Measurements from ENCODE around the gene MFSD8.
"Not testable (repeated sequence)": the region's sequence is repeated elsewhere in the genome, so short reads cannot be mapped to it uniquely, and the experiment has no call there.

The MFSD8 gene, protein sequence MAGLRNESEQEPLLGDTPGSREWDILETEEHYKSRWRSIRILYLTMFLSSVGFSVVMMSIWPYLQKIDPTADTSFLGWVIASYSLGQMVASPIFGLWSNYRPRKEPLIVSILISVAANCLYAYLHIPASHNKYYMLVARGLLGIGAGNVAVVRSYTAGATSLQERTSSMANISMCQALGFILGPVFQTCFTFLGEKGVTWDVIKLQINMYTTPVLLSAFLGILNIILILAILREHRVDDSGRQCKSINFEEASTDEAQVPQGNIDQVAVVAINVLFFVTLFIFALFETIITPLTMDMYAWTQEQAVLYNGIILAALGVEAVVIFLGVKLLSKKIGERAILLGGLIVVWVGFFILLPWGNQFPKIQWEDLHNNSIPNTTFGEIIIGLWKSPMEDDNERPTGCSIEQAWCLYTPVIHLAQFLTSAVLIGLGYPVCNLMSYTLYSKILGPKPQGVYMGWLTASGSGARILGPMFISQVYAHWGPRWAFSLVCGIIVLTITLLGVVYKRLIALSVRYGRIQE

DNA sequence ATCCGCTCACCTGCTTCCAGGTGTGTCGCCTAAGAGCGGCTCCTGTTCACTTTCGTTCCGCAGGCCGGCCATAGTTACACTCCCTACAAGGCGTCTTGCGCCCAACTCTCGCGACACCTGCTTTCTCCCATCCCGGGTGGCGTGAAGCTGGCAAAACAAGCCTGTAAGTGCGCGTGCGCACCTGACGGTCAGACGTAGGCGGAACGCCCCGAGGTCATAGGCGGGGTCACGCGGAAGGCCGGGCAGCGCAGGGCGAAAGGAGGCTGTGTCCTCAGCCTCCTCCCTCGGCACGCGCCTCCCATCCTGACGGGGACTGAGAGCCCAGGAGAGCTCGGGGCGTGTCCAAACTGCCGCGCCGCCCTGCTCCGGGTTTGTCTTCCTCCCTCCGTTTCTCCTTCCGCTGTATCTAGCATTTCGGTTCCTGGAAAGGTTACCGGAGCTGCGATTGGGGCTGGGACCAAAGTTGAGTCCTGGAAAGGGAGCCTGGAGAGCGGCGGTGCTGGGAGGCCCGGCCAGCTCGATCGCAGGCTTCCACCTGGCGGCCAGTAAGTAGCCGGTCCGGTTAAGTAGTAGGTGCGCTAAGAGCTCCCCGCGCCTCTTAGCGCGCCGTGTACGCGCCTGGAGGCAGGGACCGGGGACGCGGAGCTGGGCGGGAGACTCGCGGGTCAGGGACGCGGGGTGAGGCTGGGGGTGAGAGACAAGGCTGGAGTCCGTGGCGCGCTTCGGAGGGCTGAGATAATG is at the start of gene MFSD8, which contains the start of gene ABHD18:
TSS of gene MFSD8 (minus strand) at position 112 of the 741 bp plus-strand sequence. CDS start at position 72, 40 bp downstream.
TSS of gene ABHD18 (plus strand) at position 345 of the 741 bp plus-strand sequence. CDS start 17,550 bp downstream, outside the sequence.
- Mint-ChIP-seq H3K9me3 (no peaks in the 10 kb centered on the region), H3K4me1 (ENCODE audit: low read depth) (peaks cover 30% of the 10 kb centered on the region), H3K36me3 (ENCODE audit: low read depth) (peaks cover 15% of the 10 kb centered on the region), H3K4me3 (peak within 1 kb of the TSS; percentile 95), H3K27me3 (ENCODE audit: low read depth) (no peaks in the 10 kb centered on the region), H3K27ac (peak within 1 kb of the TSS; percentile 94)
- peak; percentile 100 for DNase-seq (ENCODE audit: low spot score)

DNA sequence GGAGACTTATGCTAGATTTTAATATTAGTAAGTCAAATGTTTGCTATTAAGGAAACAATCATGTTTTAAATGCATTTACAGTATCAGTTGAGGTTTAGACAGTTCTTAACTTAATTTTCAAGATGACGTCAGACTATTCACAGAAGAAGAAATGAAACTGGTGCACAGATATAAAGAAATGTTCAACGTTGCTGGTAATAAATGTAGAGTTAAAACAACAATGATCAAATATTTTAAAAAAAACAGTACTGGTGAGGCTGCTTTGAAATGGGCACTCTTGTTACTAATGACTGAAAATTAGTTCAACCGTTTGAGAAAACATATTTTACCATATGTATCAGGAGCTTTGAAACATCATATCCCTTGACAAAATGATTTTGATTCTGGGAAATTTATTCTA is 44.5 kb upstream of the MFSD8 start:
- H3K9me3 Mint-ChIP-seq: no peaks in the 10 kb centered on the region
- no peak for DNase-seq (ENCODE audit: low spot score)
- H3K36me3 Mint-ChIP-seq (ENCODE audit: low read depth): peaks cover 23% of the 10 kb centered on the region
- H3K4me1 Mint-ChIP-seq (ENCODE audit: low read depth): peaks cover 2% of the 10 kb centered on the region
- H3K4me3 Mint-ChIP-seq: no peak overlapping the region
- H3K27ac Mint-ChIP-seq: no peak overlapping the region
- H3K27me3 Mint-ChIP-seq (ENCODE audit: low read depth): no peaks in the 10 kb centered on the region

DNA sequence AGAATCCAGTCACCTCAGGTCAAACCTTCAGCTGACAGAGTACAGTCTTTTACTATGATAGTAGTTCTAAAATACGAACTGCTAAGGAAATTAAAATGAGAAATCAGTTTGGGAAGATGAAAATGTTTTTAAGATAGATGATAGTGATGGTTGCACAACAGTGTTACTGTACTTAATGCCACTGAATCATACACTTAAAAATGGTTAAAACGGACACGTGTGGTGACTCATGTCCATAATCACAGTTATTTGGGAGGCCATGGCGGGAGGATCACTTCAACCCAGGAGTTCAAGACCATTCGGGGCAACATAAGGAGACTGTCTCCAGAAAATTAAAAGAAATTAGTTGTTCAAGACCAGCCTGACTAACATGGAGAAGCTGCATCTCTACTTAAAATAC is 41.6 kb upstream of the MFSD8 start:
- Mint-ChIP-seq H3K27ac (no peak overlapping the region), H3K36me3 (ENCODE audit: low read depth) (peaks cover 19% of the 10 kb centered on the region), H3K9me3 (no peaks in the 10 kb centered on the region), H3K4me1 (ENCODE audit: low read depth) (peaks cover 4% of the 10 kb centered on the region), H3K27me3 (ENCODE audit: low read depth) (no peaks in the 10 kb centered on the region), H3K4me3 (no peak overlapping the region)
- DNase-seq (ENCODE audit: low spot score): no peak

DNA sequence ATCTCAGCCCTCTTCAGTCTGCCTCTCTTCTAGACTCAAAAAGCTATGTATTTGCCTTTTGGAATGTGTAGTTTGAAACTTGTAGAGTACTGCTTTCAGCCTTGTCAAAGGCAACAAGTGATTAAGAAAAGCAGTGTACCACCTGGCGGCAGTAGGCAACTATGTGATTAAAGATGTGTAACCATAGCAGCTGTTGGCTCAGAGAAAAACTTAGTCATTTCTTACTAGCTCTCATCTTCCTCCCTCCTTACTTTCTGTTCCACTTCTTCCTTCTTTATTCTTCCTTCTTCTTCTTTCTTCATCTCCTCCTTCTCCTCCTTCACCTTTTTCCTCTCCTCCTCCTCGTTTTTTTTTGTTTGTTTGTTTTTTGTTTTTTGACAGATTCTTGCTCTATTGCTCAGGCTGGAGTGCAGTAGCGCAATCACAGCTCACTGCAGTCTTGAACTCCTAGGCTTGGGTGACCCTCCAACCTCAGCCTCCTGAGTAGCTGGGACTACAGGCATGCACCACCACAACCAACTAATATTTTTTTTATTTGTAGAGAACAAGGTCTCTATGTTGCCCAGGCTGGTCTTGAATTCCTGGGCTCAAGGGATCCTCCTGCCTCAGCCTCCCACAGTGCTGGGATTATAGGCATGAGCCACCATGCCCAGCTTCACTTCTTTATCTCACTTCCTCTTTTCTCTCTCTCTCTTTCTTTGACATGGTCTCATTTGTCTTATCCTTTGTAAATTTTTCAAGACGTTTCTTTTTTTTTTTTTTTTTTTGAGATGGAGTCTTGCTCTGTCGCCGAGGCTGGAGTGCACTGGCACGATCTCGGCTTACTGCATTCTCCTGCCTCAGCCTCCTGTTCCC is 32.8 kb upstream of the MFSD8 start:
- peaks cover 24% of the 10 kb centered on the region for H3K9me3 Mint-ChIP-seq
- H3K4me1 Mint-ChIP-seq (ENCODE audit: low read depth): peaks cover 21% of the 10 kb centered on the region
- H3K27ac Mint-ChIP-seq: peak overlapping the region; percentile 7
- no peaks in the 10 kb centered on the region for H3K27me3 Mint-ChIP-seq (ENCODE audit: low read depth)
- no peak overlapping the region for H3K4me3 Mint-ChIP-seq
- H3K36me3 Mint-ChIP-seq (ENCODE audit: low read depth): peaks cover 63% of the 10 kb centered on the region
- DNase-seq (ENCODE audit: low spot score): peak; percentile 16

DNA sequence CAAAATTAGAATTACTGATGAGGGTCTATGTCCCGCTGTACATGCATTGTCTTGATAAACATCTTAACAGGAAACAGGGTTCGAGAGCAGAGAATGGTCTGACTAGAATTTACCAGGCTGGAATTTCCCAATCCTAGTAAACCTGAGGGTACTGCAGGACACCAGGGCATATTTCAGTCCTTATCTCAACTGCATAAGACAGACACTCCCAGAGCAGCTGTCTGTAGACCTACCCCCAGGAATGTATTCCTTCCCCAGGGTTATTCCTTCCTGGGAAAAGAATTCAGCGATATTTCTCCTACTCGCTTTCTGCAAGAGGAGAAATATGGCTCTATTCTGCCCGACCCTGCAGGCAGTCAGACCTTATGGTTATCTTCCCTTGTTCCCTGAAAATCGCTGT is 31.5 kb upstream of the MFSD8 start:
- not testable (repeated sequence) for H3K27me3 Mint-ChIP-seq (ENCODE audit: low read depth); DNase-seq (ENCODE audit: low spot score); H3K27ac Mint-ChIP-seq; H3K4me3 Mint-ChIP-seq
- peaks cover 24% of the 10 kb centered on the region for H3K9me3 Mint-ChIP-seq
- peaks cover 18% of the 10 kb centered on the region for H3K4me1 Mint-ChIP-seq (ENCODE audit: low read depth)
- peaks cover 60% of the 10 kb centered on the region for H3K36me3 Mint-ChIP-seq (ENCODE audit: low read depth)

DNA sequence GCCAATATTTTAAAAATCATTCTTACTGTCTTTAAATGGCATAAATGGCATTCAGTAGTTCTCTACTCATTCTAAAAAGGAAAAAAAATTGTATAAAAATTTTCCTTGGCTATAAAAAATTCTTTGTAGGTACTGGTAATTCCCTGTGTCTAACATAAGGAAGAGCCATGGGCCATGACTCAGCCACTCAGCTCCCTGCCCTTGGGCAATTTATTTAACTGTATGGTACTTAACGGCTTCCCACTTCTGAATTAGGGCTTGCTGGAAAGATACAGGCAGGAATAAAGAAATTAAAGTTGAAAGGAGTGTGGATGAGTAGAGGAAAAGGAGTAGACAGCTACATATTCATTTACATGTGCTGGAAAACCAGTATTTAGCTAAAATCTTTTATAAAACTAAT is 30.8 kb upstream of the MFSD8 start:
- Mint-ChIP-seq H3K4me1 (ENCODE audit: low read depth) (peaks cover 11% of the 10 kb centered on the region), H3K9me3 (peaks cover 20% of the 10 kb centered on the region), H3K4me3 (no peak overlapping the region), H3K27ac (no peak overlapping the region), H3K27me3 (ENCODE audit: low read depth) (no peaks in the 10 kb centered on the region), H3K36me3 (ENCODE audit: low read depth) (peaks cover 52% of the 10 kb centered on the region)
- no peak for DNase-seq (ENCODE audit: low spot score)

DNA sequence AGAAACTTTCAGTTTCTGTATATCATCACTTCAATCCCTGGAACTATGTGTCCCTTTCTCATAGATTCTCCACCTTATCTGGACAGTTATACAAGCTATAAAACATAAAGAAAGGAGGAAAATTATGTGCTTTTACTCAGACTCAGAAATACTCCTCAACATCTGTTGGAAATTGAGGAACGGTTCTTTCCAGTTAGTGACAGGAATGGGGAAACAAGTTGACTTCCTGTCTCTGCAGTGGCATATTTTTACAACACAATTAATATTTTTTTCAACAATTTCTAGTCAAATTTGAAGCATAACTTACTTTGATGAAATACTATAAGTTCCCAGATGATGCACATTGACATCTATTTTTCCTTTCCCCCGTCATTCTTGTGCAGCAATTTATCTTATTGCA is 28.2 kb upstream of the MFSD8 start:
- Mint-ChIP-seq H3K27me3 (ENCODE audit: low read depth) (no peaks in the 10 kb centered on the region), H3K36me3 (ENCODE audit: low read depth) (peaks cover 39% of the 10 kb centered on the region), H3K9me3 (peaks cover 7% of the 10 kb centered on the region), H3K4me3 (peak overlapping the region; percentile 33), H3K27ac (no peak overlapping the region), H3K4me1 (ENCODE audit: low read depth) (peaks cover 8% of the 10 kb centered on the region)
- no peak for DNase-seq (ENCODE audit: low spot score)

DNA sequence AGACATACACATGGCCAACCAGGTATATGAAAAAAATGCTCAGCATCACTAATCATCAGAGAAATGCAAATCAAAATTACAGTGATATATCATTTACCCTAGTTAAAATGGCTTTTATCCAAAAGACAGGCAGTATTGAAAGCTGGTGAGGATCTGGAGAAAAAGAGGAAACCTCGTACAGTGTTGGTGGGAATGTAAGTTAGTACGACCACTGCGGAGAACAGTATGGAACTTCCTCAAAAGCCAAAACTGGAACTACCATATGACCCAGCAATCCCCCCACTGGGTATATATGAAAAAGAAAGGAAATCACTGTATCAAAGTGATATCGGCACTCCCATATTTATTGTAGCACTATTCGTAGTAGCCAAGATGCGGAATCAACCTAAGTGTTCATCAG is 23.7 kb upstream of the MFSD8 start:
- H3K27me3 Mint-ChIP-seq (ENCODE audit: low read depth): no peaks in the 10 kb centered on the region
- peaks cover 6% of the 10 kb centered on the region for H3K4me1 Mint-ChIP-seq (ENCODE audit: low read depth)
- no peak overlapping the region for H3K4me3 Mint-ChIP-seq
- no peaks in the 10 kb centered on the region for H3K9me3 Mint-ChIP-seq
- DNase-seq (ENCODE audit: low spot score): no peak
- peaks cover 23% of the 10 kb centered on the region for H3K36me3 Mint-ChIP-seq (ENCODE audit: low read depth)
- no peak overlapping the region for H3K27ac Mint-ChIP-seq

DNA sequence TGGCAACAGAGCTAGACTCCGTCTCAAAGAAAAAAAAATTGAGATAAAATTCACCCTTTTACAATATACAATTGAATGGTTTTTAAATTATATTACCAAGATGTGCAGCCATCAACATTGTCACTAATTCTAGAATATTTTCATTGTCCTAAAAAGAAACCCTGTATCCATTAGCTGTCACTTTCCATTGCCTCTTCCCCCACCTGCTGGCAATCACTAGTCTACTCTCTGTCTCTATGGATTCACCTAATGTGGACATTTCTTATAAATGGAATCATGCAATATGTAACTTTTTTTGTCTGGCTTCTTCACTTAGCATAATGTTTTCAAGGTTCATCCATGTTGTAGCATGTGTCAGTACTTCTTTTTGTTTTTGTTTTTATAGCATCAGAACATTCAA is 21.0 kb upstream of the MFSD8 start:
- no peak overlapping the region for H3K4me3 Mint-ChIP-seq

DNA sequence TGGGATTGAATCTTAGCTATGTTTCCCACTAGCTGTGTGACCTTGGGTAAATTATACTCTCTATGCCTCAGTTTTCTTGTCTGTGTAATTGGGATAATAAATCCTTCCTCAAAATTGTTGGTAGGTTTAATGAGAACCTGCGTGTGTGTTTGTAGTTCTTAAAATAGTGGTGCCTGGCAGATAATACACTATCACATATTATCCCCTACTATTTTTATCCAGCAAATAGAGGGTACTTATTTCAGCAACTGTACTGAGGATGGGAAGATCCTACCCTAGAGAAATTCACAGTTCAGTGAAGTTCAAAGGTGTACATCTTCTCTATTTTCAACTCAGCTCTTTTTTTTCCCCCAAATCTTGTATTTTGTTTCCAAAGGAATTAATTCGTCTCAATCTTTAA is 17.5 kb upstream of the MFSD8 start:
- Mint-ChIP-seq H3K9me3 (no peaks in the 10 kb centered on the region), H3K27me3 (ENCODE audit: low read depth) (no peaks in the 10 kb centered on the region), H3K36me3 (ENCODE audit: low read depth) (peaks cover 26% of the 10 kb centered on the region), H3K27ac (no peak overlapping the region), H3K4me1 (ENCODE audit: low read depth) (no peaks in the 10 kb centered on the region), H3K4me3 (no peak overlapping the region)
- DNase-seq (ENCODE audit: low spot score): no peak

More for the DNA sequence above, 21.0 kb upstream of the MFSD8 start:
- no peak overlapping the region for H3K27ac Mint-ChIP-seq
- H3K36me3 Mint-ChIP-seq (ENCODE audit: low read depth): peaks cover 17% of the 10 kb centered on the region
- no peaks in the 10 kb centered on the region for H3K4me1 Mint-ChIP-seq (ENCODE audit: low read depth)
- H3K9me3 Mint-ChIP-seq: no peaks in the 10 kb centered on the region
- DNase-seq (ENCODE audit: low spot score): no peak
- H3K27me3 Mint-ChIP-seq (ENCODE audit: low read depth): no peaks in the 10 kb centered on the region

DNA sequence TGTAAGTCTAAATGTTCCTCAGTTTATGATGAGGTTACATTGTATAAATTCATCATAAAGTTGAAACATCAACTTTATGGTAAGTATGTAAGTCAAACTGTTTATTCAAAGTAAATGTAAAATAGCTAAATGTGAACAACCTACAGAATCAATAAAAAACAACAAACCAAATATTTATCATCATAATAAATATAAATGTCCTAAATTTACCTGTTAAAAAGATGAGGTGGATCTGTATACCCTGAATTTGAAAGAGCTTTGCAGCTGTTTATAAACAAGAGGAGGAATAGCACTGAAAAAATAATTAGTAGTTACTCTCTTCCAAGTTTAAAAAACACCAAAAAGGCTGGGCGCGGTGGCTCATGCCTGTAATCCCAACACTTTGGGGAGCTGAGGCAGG is 14.0 kb upstream of the MFSD8 start:
- H3K27ac Mint-ChIP-seq: no peak overlapping the region
- DNase-seq (ENCODE audit: low spot score): no peak
- H3K4me1 Mint-ChIP-seq (ENCODE audit: low read depth): peaks cover 5% of the 10 kb centered on the region
- no peaks in the 10 kb centered on the region for H3K27me3 Mint-ChIP-seq (ENCODE audit: low read depth)
- no peaks in the 10 kb centered on the region for H3K9me3 Mint-ChIP-seq
- H3K4me3 Mint-ChIP-seq: no peak overlapping the region
- H3K36me3 Mint-ChIP-seq (ENCODE audit: low read depth): peaks cover 29% of the 10 kb centered on the region

DNA sequence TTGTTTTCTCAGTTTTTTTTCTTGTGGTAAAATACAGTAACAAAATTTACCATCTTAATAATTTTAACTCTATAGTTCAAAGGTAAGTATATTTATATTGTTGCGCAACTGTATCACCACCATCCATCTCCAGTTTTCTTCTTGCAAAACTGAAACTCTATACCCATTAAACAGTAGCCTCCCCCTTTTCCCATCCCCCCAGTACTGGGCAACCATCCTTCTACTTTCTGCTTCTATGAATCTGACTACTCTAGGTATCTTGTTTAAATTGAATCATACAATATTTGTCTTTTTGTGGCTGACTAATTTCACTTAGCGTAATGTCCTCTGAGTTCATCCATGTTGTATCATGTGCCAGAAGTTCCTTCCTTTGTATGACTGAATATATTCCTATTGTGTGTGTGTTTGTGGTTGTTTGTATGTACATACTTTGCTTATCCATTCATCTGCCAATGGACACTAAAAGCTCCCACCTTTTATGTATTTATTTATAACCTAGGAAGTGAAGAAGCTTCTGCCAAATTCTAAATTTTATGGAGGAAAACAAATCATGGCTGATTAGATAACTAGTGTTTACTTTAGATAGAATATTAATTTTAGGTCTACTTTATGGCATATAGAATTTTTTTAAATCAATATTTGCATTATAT is 10.3 kb upstream of the MFSD8 start:
- Mint-ChIP-seq H3K27me3 (ENCODE audit: low read depth) (no peaks in the 10 kb centered on the region), H3K4me1 (ENCODE audit: low read depth) (peaks cover 5% of the 10 kb centered on the region), H3K27ac (no peak overlapping the region), H3K9me3 (no peaks in the 10 kb centered on the region), H3K36me3 (ENCODE audit: low read depth) (peaks cover 33% of the 10 kb centered on the region), H3K4me3 (no peak overlapping the region)
- no peak for DNase-seq (ENCODE audit: low spot score)

DNA sequence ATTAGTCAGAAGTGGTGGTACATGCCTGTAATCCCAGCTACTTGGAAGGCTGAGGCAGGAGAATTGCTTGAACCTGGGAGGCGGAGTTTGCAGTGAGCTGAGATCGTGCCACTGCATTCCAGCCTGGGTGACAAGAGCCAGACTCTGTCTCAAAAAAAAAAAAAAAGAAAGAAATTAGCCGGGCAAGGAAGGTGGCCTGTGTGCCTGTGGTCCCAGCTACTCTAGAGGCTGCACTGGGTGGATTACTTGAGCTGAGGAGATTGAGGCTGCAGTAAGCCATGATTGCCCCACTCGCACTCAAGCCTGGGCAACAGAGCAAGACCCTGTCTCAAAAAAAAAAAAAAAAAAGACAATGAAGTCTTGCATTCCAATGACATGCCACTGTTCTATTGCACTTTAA is 6.0 kb upstream of the MFSD8 start:
- DNase-seq (ENCODE audit: low spot score); H3K4me3 Mint-ChIP-seq; H3K27ac Mint-ChIP-seq; H3K9me3 Mint-ChIP-seq; H3K27me3 Mint-ChIP-seq (ENCODE audit: low read depth): not testable (repeated sequence)
- Mint-ChIP-seq H3K36me3 (ENCODE audit: low read depth) (peaks cover 29% of the 10 kb centered on the region), H3K4me1 (ENCODE audit: low read depth) (peaks cover 23% of the 10 kb centered on the region)
